ENCODE results near the gene WDR74. TPM values are rescaled to one million over a fixed set of nuclear protein-coding genes. Genes with fewer than 3 reads are reported as not detected.

WDR74 gene
- total and polyA plus RNA-seq, 2 donors (not counting 1 experiment from before 2014, with no cell fraction given), result 122 to 131 TPM

- no peak for ATAC-seq (ENCODE audit: low read depth)
- H3K4me2 ChIP-seq (replicated peaks; ENCODE audit: low read depth, low read length, poor library complexity, severe bottlenecking), result peak overlapping the region; percentile 97
- intact Hi-C loops (cut with micrococcal nuclease), result loop anchor here (1.0 kb wide), 4 partner anchors 13 to 70 kb away; partner anchors contain the start of genes NXF1, POLR2G and TAF6L
Measured at GRCh38 chr11:62792202-62792575, 47.2 kb downstream of the WDR74 start.

More at GRCh38 chr11:62792202-62792575, 47.2 kb downstream of the WDR74 start:
- Histone ChIP-seq H3K36me3 (replicated peaks in 1 of 2; ENCODE audit: control extremely low read depth in 1 of 2, control insufficient read depth in 1 of 2, extremely low read depth in 1 of 2, insufficient read depth in 2 of 2, low read length in 1 of 2) (peaks cover 0 to 63% of the 10 kb centered on the region in 2 experiments), H3K9ac (ENCODE audit: low read length) (peak overlapping the region; percentile 89), H3K4me1 (ENCODE audit: control insufficient read depth in 2 of 2, insufficient read depth in 2 of 2, low read length in 2 of 2) (peaks cover 25 to 34% of the 10 kb centered on the region in 2 donors), H4K20me1 (ENCODE audit: control insufficient read depth, insufficient read depth, low read length, poor library complexity, severe bottlenecking) (peaks cover 15% of the 10 kb centered on the region), H3K27me3 (replicated peaks in 1 of 4; ENCODE audit: control extremely low read depth in 1 of 4, control insufficient read depth in 3 of 4, insufficient read depth in 4 of 4, low read length in 3 of 4) (no peaks in the 10 kb centered on the region), H2AFZ (ENCODE audit: insufficient read depth, low read depth, low read length, poor library complexity, severe bottlenecking) (peak overlapping the region; percentile 77), H3K79me2 (ENCODE audit: control insufficient read depth, insufficient read depth, low read length) (peaks cover 56% of the 10 kb centered on the region), H3K4me3 (ENCODE audit: control extremely low read depth in 1 of 5, extremely low read depth in 1 of 5, insufficient read depth in 1 of 5, low read depth in 2 of 5, low read length in 4 of 5) (peak overlapping the region in 4 of 5 experiments; percentile 59 to 94 (median 88)), H3K27ac (ENCODE audit: low read length in 2 of 2) (peak overlapping the region; percentile 65 to 83), H3K9me3 (ENCODE audit: control extremely low read depth in 1 of 3, control insufficient read depth in 2 of 3, insufficient read depth in 1 of 3, low read length in 2 of 3) (no peaks in the 10 kb centered on the region)
- 14% methylated on average over 6 of the region's 11 CpGs for WGBS (ENCODE audit: insufficient coverage)
- Mint-ChIP-seq H3K27me3 (no peaks in the 10 kb centered on the region), H3K27ac (peak overlapping the region; percentile 91), H3K9me3 (ENCODE audit: insufficient read depth) (no peaks in the 10 kb centered on the region), H3K4me1 (peaks cover 44% of the 10 kb centered on the region), H3K4me3 (peak overlapping the region; percentile 91)
- CTCF ChIA-PET, result interaction anchor here (0.6 kb wide), 1 partner anchor 911 kb away, joined by 3 read pairs; no protein-coding TSS in a partner anchor
- DNase-seq, result no peak
- POLR2A ChIA-PET, result interaction anchor here (0.9 to 2.7 kb wide), 3 partner anchors 12 to 146 kb away, joined by 3 to 19 read pairs (median 4); partner anchors contain the start of genes GANAB and WDR74
- TF ChIP-seq EZH2 (IDR thresholded peaks at IDR 0.05; ENCODE audit: borderline replicate concordance, insufficient read depth, low read depth, low read length, poor library complexity, severe bottlenecking) (no peak), CTCF (IDR thresholded peaks at IDR 0.05) (no peak)
